ENCODE results near the gene POC5.

DNA sequence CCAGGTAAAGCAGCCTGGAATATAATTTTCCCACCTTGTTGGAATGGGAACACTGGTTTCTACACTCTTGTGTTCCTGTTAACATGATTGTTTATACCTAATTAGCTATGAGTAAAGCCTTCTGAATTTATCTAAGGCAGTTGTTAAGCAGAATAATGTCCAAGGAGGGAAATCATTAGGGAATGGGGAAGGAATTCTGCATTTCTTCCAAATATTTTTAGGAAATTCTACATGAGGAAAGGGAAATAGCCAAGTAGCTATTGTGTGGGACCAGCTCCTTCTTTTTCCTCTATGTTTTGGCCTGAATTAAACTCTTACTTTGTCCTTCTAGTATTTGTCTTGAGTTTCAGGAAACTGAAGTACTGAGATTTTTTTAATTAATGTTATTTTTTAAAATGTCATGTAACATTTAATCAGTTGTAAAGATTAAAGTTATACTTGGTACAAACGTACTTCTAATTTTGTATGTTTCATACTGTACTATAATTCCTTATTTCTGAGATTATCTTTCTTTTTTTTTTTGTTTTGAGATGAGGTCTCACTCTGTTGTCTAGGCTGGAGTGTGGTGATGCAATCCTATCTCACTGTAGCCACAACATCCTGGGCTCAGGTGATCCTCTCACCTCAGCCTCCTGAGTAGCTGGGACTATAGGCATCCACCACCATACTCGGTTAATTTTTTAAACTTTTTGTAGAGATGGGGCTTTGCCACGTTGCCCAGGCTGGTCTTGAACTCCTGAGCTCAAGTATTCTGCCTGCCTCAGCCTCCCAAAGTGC lies 77.5 kb downstream of the POC5 start:
- TF ChIP-seq, protein P1, sequence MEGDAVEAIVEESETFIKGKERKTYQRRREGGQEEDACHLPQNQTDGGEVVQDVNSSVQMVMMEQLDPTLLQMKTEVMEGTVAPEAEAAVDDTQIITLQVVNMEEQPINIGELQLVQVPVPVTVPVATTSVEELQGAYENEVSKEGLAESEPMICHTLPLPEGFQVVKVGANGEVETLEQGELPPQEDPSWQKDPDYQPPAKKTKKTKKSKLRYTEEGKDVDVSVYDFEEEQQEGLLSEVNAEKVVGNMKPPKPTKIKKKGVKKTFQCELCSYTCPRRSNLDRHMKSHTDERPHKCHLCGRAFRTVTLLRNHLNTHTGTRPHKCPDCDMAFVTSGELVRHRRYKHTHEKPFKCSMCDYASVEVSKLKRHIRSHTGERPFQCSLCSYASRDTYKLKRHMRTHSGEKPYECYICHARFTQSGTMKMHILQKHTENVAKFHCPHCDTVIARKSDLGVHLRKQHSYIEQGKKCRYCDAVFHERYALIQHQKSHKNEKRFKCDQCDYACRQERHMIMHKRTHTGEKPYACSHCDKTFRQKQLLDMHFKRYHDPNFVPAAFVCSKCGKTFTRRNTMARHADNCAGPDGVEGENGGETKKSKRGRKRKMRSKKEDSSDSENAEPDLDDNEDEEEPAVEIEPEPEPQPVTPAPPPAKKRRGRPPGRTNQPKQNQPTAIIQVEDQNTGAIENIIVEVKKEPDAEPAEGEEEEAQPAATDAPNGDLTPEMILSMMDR (IDR thresholded peaks at IDR 0.05 in 2 of 3, conservative IDR thresholded peaks at IDR 0.05 in 1 of 3; ENCODE audit: borderline replicate concordance in 1 of 3, insufficient read depth in 1 of 3, low read depth in 2 of 3, low read length in 2 of 3), result no peak
- TF ChIP-seq SRF (IDR thresholded peaks at IDR 0.05; ENCODE audit: low read depth), result no peak
- TF ChIP-seq ELF1 (IDR thresholded peaks at IDR 0.05; ENCODE audit: borderline replicate concordance, low read depth), result no peak
- no peak for TF ChIP-seq EZH2phosphoT487 (IDR thresholded peaks at IDR 0.05; ENCODE audit: borderline replicate concordance)
- no peak for TF ChIP-seq POLR2AphosphoS5 (IDR thresholded peaks at IDR 0.05; ENCODE audit: low read depth, low read length)
- no peak for TF ChIP-seq POLR2A (IDR thresholded peaks at IDR 0.05; ENCODE audit: borderline replicate concordance, extremely low read depth, insufficient read depth, insufficient read length)
